Fibroblast of the aortic adventitia (primary cell): Measurements from ENCODE around the gene IL11. TPM values are rescaled to one million over a fixed set of nuclear protein-coding genes. Genes with fewer than 3 reads are reported as not detected.

Experiments used
- DNase-seq: peaks from one replicate; pipeline ENCODE4 v3.0.0-alpha.2; 2010; ENCODE audit warnings: low read depth
- H3K4me3 ChIP-seq: 2 replicates; pipeline ENCODE4 v1.5.1; 2011; ENCODE audit warnings: low read depth, mild to moderate bottlenecking, control low read depth, low read length, moderate library complexity
- CTCF ChIP-seq: IDR thresholded peaks from 2 replicates; pipeline ENCODE4 v1.5.1; 2011; ENCODE audit warnings: mild to moderate bottlenecking, low read length, control low read depth, inconsistent platforms; ENCODE audit not compliant: insufficient read depth
- total RNA-seq: library from RNA; depleted of rRNA; stranded (reverse); fragments of >200 nt; gene quantifications from 2 replicates; pipeline ENCODE4 v1.2.3, GENCODE V29; 2012; ENCODE audit warnings: low replicate concordance

Gene IL11
- total RNA-seq, 1 donor: 2.2 TPM

GRCh38 chr19:55384131-55384919, 14.1 kb upstream of the IL11 start, which contains the start of gene TMEM238:
TMEM238 (minus strand) TSS chr19:55384292; CDS start chr19:55384259, 33 bp downstream.
- DNase-seq: no peak
- peak within 1 kb of the TSS; percentile 59 for H3K4me3 ChIP-seq
- TF ChIP-seq CTCF: no peak

- TF ChIP-seq CTCF: peak; percentile 11
- peak overlapping the region; percentile 58 for H3K4me3 ChIP-seq
- peak; percentile 56 for DNase-seq
Measured at GRCh38 chr19:55383279-55384130, 13.2 kb upstream of the IL11 start.

- TF ChIP-seq CTCF: no peak
- DNase-seq: no peak
- no peak overlapping the region for H3K4me3 ChIP-seq
Measured at GRCh38 chr19:55382522-55383054, 12.3 kb upstream of the IL11 start.

GRCh38 chr19:55382013-55382412, 11.8 kb upstream of the IL11 start:
- TF ChIP-seq CTCF: no peak
- H3K4me3 ChIP-seq: no peak overlapping the region
- DNase-seq: no peak

- no peak for TF ChIP-seq CTCF
- no peak for DNase-seq
- H3K4me3 ChIP-seq: no peak overlapping the region
Measured at GRCh38 chr19:55379174-55379573, 8.9 kb upstream of the IL11 start.

- no peak for DNase-seq
- no peak for TF ChIP-seq CTCF
Measured at GRCh38 chr19:55377356-55378131, 7.3 kb upstream of the IL11 start.

More at GRCh38 chr19:55377356-55378131, 7.3 kb upstream of the IL11 start:
- H3K4me3 ChIP-seq: no peak overlapping the region
